Measurements from ENCODE around the gene RABL6.

RABL6 gene

DNA sequence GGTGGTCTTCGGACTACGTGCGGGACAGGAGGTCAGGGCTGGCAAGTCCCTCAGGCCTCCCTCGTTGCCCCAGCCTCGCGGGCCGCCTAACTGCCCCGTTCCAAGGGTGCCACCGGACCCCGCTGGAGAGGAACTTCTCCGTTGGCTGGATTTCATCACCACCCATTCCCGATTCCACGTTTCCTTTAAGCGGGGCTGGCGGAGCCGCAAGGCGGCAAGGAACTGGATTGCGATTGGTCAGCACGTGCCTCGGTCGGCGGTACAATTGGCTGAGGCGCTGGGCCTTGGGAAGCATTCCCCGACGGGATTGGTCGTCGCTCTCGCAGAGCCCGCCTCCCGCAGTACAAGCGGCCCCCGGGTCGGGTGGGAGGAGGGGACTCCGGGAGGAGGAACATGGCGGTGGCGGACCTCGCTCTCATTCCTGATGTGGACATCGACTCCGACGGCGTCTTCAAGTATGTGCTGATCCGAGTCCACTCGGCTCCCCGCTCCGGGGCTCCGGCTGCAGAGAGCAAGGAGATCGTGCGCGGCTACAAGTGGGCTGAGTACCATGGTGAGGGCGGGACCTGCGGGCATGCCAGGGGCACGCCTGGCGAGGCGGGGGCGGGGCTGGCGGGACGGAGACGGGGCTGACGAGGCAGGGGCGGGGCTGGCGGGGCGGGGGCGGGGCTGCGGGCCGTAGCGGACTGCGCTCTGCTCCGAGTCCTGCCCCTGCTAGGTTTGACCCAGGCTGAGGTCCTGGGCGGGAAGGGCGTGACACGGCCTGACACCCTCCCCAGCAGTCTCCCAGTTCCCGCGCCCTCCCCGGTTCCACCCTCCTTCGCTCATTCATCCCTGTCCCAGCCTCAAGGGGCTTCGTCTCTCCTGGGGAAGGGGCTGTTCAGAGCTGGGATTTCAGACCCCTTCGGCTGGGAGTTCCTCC lies 41.6 kb downstream of the RABL6 start, which contains the start of gene PHPT1:
Gene PHPT1 (plus strand): TSS at position 372 of the 922 bp plus-strand sequence. CDS start 22 bp downstream, at position 394.
- DNase-seq = peak; percentile 98

DNA sequence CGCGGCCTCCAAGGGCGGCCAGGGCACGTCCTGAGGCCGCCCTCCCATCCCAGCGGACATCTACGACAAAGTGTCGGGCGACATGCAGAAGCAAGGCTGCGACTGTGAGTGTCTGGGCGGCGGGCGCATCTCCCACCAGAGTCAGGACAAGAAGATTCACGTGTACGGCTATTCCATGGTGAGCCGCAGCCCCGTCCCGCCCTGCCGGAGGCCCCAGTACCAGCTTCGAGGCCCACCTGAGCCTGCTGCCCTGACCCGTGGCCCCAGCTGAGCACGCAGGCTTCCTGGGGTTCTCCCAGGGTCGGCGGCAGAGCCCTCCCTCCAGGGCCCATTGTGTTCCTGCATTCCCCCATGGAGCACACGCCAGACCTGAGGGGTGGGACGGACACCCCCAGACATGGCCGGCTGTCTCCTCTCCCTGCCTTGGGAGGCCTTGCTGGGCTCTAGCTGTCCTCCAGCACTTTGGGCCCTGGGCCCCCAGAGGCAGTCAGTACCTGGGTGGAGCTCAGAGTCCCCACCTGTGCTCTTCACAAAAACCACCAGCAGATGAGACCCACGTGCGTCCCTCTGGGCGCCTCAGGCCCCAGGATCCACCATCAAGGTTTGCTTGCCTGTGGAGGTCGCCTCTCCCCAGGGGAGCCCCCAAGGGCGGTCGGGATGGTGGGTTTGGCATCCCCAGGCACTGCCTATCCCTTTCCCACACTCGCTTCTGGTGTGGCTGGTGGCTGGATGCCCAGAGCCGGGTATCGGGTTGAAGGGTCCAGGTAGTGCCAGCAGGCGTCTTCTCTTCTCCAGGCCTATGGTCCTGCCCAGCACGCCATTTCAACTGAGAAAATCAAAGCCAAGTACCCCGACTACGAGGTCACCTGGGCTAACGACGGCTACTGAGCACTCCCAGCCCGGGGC lies 42.5 kb downstream of the RABL6 start:
- DNase-seq = no peak

DNA sequence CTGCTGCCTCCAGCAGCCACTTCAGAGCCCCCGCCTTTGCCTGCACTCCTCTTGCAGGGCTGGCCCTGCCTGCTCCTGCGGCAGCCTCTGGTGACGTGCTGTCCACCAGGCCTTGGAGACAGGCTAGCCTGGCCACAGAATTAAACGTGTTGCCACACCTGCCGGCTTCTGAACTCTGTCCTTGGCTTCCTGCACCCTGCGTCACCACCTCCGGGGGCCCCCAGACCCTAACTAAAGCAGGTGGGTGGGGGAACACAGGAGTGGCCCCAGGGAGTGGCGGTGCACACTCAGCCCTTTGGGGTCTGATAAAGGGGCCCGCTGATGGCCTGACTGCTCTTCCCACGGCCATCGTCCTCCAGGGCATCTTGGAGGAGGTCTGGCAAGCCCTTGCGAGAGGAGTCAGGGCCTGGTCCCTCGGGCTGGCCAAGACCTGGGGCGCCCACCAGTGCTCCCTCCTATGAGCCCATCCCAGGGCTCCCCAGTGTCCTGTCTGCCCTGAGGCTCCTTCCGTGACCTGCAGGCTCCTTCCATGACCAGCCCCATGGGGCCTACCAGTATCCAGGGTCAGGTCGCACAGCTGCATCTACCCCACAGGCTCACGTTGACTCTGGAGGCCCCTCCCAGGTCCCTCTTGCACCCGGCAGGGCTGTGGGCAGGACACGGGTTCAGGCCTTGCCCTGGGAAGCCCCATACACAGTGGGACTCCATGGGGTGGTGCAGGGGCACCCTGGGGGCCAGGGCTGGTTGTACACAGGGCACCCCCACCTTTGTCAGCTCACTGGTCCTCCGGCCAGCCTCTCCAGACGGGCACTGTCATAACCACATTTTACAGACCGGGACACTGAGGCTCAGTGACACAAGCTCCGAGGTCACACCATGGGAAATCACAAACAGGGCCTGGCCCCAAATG lies 43.4 kb downstream of the RABL6 start:
- DNase-seq = no peak

DNA sequence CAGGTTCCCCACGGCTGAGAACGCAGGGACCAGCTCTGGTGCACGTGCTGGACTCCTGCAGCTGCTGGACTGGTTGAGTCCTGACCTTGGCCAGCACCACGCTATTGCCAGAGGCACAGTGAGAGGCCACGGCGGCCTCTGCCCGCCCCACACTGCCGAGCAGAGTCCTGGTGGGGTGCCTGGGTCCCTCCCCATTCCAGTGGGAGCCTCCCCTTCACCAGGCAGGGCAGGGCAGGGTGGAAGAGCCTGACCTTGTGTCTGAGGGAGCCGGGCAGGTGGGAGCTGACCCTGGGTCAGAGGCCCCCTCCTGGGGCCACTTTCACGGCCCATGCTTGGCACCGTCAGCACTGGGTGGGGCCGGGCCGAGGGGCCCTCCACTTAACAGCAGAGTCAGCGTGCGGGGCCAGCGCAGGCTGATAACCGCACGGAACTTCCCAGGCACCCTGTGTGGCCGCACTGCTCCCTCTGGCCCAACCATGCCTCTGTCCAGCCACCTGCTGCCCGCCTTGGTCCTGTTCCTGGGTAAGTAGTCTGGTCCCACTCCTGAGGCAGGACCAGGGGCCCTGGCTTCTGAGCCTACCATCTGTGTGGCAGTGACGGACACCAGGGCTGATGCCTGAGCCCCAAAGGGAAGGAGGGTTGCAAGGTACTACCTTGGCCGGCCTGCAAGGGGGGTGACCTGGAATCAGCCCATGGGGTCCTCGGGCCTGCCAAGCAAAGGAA lies 44.4 kb downstream of the RABL6 start, which contains the start of gene MAMDC4:
Gene MAMDC4 (plus strand): TSS at position 406 of the 723 bp plus-strand sequence. CDS start 71 bp downstream, at position 477.
- no peak for DNase-seq

DNA sequence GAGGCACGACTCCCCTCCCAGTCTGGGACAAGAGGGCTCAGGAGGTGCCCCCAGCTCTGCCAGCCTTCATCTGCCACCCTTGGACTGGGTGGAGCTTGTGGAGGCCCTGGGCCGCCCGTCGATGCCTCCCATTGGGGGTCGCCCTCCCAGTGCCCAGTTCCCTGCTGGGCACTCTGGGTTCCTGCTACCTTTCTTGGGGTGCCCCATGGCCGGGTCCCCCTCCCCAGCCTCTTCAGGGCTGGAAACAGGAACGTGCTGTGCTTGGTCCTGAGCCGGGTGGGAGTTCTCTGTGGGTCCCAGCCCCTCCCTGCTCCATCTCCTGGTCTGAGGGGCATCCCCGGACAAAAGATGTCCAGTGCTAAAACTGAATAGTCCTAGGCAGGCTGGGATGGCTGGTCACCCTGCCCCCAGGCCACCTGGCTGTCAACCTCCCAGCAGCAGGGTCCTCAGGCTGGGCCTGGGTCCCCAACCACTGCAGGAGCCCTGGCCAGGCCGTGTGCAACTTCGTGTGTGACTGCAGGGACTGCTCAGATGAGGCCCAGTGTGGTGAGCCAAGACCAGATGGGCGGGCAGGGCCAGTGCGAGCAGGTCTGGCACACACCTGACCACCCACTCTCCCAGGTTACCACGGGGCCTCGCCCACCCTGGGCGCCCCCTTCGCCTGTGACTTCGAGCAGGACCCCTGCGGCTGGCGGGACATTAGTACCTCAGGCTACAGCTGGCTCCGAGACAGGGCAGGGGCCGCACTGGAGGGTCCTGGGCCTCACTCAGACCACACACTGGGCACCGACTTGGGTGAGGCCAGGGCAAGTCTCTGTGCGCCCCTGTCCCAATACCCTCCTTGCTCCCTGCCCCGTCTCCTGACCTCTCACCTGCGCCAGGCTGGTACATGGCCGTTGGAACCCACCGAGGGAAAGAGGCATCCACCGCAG lies 45.2 kb downstream of the RABL6 start:
- no peak for DNase-seq

DNA sequence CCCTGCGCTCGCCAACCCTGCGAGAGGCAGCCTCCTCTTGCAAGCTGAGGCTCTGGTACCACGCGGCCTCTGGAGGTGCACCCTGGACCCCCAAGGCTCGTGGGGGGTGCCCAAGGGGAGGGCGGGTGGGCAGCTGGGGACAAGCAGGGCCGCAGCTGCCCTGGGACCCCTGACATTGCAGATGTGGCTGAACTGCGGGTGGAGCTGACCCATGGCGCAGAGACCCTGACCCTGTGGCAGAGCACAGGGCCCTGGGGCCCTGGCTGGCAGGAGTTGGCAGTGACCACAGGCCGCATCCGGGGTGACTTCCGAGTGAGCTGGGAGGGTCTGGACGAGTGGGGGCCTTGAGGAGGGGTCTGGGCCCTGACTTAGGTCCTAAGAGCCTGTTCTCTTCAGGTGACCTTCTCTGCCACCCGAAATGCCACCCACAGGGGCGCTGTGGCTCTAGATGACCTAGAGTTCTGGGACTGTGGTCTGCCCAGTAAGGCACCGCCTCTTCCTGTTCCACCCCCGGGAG lies 45.9 kb downstream of the RABL6 start:
- no peak for DNase-seq

DNA sequence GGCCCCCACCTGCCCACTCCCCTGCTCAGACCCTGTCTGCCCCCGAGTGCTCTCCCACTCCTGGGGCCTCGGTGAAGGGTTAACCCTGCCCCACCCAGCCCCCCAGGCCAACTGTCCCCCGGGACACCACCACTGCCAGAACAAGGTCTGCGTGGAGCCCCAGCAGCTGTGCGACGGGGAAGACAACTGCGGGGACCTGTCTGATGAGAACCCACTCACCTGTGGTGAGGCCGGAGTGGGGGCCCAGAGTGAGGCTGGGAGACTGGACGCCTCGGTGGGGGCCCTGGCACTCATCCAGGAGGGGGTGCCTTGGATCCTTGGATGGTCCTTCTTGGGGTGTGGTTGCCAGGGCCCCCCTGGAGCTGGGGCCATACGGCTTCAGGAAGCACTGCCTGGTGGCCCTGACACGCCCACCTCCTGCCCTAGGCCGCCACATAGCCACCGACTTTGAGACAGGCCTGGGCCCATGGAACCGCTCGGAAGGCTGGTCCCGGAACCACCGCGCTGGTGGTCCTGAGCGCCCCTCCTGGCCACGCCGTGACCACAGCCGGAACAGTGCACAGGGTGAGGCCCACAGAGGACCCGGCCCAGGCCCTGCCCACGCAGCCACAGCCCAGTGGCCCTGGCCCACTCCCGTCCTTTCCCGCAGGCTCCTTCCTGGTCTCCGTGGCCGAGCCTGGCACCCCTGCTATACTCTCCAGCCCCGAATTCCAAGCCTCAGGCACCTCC lies 46.5 kb downstream of the RABL6 start:
- DNase-seq = no peak

DNA sequence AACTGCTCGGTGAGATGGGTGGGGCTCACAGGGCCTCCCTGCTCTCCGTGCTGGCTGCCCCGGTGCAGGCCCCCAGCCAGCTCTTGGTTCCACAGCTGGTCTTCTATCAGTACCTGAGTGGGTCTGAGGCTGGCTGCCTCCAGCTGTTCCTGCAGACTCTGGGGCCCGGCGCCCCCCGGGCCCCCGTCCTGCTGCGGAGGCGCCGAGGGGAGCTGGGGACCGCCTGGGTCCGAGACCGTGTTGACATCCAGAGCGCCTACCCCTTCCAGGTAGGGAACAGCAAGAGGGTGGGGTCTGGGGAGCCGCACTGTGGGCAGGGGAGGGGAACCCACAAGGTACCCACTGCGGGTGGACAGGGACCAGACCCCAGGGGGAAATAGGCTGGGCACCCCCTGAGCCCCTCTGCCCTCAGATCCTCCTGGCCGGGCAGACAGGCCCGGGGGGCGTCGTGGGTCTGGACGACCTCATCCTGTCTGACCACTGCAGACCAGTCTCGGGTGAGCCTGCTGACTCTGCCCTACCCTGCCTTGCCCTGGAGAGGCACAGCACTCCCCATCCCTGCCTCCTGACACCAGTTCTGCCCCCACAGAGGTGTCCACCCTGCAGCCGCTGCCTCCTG lies 47.2 kb downstream of the RABL6 start:
- DNase-seq = no peak

DNA sequence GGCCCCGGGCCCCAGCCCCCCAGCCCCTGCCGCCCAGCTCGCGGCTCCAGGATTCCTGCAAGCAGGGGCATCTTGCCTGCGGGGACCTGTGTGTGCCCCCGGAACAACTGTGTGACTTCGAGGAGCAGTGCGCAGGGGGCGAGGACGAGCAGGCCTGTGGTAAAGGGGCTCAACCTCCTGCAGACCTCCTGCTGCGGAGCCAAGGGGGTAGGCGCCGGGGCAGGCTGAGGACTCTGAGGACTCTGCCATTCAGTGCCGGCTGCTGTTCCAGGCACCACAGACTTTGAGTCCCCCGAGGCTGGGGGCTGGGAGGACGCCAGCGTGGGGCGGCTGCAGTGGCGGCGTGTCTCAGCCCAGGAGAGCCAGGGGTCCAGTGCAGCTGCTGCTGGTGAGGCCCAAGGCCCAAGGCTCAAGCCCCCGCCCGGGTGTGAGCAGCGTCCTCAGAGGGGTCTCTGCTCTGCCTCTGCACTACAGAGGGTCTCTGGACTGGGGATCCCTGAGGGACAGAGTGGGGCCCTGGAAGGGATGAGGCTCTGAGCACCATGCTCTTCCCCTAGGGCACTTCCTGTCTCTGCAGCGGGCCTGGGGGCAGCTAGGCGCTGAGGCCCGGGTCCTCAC lies 47.8 kb downstream of the RABL6 start:
- no peak for DNase-seq

DNA sequence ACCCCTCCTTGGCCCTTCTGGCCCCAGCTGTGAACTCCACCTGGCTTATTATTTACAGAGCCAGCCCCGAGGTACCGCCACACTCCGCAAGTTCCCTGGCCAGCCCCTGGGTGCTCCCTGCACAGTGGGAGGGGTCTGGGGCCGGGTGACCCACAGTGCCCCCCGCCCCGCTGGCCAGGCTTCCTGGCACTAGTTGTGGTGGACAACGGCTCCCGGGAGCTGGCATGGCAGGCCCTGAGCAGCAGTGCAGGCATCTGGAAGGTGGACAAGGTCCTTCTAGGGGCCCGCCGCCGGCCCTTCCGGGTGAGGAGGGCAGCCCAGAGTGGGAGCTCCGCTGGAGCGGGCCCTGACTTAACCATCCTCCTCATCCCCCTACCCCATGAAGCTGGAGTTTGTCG lies 48.3 kb downstream of the RABL6 start:
- DNase-seq = no peak

DNA sequence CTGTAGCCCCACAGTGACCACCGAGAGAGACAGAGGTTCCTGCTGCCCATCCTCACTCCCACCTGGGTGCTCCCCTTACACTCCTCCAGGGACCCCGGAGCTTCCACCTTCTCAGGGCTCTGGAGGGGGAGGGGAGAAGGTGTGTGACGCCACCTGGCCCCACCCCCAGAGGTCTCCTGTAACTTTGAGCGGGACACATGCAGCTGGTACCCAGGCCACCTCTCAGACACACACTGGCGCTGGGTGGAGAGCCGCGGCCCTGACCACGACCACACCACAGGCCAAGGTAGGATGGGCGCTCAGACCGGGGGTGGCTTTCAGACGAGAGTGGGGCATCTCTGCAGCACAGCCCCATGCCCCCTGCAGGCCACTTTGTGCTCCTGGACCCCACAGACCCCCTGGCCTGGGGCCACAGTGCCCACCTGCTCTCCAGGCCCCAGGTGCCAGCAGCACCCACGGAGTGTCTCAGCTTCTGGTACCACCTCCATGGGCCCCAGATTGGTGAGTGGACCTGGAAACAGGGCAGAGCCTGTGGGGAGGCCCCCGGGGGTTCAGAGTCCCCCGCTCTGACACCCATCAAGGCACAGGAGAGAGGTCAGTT lies 48.9 kb downstream of the RABL6 start:
- no peak for DNase-seq

DNA sequence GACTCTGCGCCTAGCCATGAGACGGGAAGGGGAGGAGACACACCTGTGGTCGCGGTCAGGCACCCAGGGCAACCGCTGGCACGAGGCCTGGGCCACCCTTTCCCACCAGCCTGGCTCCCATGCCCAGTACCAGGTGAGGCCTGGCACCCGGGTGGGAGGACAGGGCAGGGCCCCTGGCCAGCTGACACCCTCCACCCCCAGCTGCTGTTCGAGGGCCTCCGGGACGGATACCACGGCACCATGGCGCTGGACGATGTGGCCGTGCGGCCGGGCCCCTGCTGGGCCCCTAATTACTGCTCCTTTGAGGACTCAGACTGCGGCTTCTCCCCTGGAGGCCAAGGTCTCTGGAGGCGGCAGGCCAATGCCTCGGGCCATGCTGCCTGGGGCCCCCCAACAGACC lies 49.4 kb downstream of the RABL6 start:
- DNase-seq = no peak

DNA sequence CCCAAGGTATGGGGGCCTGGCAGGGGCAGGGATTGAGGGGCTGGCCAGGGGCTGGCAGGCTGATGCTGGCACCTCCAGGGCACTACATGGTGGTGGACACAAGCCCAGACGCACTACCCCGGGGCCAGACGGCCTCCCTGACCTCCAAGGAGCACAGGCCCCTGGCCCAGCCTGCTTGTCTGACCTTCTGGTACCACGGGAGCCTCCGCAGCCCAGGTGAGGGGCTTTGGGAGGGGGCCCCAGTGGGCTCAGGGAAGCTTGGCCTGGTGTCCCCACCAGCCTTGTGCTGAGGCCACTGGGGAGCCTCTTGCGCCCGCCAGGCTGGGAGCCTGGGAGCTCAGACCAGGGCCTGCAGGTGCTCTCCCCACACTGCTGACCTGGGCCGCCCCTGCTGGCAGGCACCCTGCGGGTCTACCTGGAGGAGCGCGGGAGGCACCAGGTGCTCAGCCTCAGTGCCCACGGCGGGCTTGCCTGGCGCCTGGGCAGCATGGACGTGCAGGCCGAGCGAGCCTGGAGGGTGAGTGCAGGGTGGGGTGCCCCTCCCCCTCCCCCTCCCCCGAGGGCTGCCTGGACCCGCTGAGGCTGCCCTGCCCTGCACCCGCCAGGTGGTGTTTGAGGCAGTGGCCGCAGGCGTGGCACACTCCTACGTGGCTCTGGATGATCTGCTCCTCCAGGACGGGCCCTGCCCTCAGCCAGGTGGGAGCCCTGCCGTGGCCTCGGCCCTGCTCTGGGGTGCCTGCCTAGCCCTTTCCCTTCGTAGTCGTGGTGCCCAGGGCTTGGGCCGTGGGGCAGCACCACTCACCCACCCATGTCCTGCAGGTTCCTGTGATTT lies 50.0 kb downstream of the RABL6 start:
- DNase-seq = no peak

DNA sequence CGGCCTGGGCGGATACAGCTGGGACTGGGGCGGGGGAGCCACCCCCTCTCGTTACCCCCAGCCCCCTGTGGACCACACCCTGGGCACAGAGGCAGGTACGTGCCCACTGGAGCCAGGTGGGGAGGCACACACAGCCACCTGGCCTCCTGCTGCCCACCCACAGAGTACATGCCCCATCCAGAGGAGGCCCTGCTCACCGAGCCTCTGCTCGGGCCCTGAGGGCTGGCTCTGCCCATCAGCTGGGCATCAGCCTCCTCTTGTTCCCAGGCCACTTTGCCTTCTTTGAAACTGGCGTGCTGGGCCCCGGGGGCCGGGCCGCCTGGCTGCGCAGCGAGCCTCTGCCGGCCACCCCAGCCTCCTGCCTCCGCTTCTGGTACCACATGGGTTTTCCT lies 50.7 kb downstream of the RABL6 start:
- no peak for DNase-seq

DNA sequence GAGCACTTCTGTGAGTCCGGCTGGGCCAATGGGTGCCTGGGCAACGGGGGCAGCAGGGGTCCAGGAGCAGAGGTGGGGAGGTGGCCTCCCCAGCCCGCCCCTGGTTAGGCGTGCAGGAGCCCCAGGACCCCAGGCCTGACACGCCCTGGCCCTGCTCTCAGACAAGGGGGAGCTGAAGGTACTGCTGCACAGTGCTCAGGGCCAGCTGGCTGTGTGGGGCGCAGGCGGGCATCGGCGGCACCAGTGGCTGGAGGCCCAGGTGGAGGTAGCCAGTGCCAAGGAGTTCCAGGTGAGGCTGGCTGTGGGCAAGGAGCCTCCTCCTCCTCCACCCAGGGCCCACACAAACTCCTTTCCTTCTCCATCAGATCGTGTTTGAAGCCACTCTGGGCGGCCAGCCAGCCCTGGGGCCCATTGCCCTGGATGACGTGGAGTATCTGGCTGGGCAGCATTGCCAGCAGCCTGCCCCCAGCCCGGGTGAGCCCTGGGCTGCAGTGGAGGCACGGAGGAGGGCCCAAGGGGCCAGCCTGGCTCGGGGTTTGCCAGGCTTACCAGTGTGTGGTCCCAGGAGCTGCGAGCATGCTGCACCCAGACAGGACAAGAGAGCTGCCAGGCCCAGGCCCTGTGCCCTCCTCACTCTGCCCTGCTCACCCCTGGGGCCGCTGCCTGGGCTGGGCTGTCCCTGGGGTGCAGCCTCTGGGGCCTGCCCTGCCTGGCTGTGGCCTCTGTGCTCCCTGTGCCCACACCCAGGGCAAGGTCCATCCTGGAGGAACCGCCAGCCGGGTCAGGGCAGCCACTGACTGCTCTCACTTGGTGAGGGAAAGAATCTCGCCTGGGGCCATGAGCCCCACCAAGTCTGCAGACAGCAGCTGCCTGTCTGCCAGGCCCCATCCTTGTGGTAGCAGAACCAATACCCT lies 51.4 kb downstream of the RABL6 start:
- DNase-seq = no peak

DNA sequence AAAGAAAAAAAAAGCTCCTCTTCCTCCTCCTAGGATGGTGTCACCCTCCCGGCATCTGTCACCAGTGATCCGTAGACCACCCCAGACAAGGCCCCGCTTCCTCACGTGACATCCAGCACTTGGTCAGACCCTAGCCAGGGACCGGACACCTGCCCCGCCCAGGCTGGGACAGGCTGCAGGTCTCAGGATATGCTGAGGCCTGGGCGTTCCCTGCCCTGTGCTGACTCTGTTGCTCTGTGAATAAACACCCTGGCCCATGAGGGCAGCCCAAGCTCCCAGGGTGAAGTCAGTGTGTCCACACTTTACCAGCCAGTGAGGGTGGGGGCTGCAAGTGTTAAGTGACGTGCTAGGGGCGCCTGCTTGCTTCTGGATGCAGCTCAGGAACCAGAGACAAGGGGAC lies 52.8 kb downstream of the RABL6 start:
- no peak for DNase-seq

Data from NCI-H2107 (cell line).